GM19467 (cell line): ENCODE results near the gene MSGN1.
"Not testable (repeated sequence)": the region's sequence is repeated elsewhere in the genome, so short reads cannot be mapped to it uniquely, and the experiment has no call there.

Experiments used
- ATAC-seq: cut with Tn5 transposase; IDR thresholded peaks from one replicate; pipeline ENCODE4 v1.9.1; 2021; ENCODE audit warnings: mild to moderate bottlenecking, moderate library complexity; ENCODE audit not compliant: unreplicated experiment

MSGN1 gene

DNA sequence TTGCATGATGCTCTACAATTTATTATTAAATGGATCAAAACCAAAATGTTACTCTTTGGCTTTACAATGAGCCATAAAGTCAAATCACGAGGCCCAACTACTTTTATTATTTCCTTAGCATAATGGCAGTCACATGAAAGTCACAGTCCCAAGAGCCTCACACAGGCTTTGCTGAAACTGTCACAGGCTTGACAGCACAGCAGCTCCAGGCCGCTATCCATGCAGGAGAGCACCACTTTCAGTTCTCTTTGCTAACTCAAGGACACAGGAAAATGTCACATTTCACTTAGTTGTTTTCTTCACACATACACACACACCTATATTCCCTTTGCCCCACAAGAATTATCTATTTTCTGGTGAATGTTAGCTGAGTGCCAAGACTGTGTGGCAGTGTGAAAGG, 11.1 kb upstream of the MSGN1 start:
- ATAC-seq, result peak; percentile 37

DNA sequence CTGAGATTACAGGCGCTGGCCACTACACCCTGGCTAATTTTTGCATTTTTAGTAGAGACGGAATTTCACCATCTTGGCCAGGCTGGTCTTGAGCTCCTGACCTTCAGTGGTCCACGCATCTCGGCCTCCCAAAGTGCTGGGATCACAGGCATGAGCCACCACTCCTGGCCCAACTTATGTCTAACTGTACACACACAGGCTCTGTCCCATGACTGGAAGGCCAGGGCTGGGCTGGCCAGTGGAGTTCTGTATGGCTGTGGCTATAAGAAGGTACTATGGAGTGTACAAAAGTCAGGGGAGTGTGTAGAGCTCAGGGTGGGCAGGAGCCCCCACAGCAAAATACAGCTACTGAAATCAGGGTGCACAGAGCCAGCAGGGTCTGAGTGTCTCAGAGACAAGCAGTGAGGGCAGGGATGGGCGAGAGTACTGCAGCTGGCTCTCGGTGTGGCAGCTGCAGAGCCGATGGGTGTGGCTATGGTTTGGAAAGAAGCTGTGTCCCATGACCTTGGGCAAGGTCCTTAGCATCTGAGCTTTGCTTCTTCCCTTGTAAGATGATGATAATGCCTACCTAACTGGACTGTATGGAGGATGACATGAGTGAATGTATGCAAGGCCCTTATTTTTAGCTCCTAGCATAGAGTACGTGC, 10.4 kb upstream of the MSGN1 start:
- ATAC-seq, result no peak

DNA sequence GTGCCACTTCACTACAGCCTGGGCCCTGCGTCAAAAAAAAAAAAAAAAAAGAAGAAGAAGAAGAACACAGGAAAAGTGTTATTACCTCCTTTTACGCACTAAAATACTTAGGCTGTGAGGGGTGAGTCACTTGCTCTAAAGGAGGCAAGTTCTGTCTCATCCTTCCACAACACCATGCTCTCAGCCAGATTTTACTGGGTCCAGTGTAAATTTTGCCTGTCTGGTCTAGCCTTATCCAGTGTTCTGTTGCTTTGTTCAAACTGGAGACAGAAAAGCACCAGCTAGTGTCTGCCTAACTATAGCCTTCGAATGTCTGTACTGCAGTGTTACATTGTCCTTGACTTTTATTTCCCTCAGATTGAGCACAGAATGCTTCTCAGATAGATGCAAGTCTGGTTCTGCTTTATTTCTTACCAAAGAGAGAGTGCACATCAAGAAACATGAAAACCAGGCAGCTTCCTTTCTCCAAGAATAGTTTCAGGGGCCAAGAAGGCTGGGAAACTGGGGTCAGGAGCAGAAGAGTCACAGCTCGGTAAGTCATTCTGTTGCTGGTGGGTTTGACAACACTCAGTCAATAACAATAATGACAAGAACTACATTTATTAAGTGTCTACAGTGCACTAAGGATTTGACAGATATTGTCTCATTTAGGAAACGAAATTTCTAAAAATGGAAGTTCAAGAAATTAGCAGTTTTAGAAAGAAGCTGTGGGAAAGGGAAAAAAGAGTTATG, 3.1 kb upstream of the MSGN1 start:
- ATAC-seq, result peak; percentile 33

DNA sequence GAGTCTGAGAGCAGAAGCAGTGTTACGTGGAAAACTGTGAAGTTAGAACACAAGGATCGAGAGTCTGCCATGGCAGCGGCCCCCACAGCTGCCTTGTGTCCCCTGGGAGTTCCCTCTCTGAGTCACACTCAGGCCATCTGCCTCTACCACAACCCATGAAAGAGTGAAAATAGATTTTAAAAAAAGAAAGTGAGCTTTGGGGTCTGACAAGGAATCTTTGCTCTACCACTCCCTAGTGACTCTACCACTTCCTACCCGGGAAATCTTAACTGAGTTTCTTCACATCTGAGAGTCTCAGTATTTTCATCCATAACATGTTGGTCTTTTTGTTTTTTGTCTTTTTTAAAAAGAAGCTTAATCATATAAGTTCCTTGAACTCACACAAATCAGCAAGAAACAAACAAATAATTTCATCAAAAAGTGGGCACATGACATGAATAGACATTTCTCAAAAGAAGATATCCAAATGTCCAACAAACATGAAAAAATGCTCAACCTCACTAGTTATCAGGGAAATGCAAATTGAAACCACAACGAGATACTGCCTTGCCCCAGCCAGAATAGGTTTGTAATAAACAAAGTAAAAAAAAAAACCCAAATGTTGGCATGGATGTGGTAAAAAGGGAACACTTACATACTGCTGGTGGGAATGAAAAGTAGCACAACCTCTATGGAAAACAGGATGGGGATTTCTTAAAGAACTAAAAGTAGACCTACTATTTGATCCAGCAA, 2.4 kb upstream of the MSGN1 start:
- ATAC-seq, result peak; percentile 87

DNA sequence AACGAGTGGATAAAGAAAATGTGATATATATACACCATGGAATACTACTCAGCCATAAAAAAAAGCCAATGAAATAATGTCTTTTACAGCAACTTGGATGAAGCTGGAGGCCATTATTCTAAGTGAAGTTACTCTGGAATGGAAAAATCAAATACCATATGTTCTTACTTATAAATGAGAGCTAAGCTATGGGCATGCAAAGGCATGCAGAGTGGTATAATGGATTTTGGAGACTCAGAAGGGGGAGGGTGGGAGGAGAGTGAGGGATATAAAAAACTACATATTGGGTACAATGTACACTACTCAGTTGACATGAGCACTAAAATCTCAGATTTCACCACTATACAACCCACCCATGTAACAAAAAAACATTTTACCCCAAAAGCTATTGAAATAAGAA, 1.7 kb upstream of the MSGN1 start:
- ATAC-seq, result no peak

DNA sequence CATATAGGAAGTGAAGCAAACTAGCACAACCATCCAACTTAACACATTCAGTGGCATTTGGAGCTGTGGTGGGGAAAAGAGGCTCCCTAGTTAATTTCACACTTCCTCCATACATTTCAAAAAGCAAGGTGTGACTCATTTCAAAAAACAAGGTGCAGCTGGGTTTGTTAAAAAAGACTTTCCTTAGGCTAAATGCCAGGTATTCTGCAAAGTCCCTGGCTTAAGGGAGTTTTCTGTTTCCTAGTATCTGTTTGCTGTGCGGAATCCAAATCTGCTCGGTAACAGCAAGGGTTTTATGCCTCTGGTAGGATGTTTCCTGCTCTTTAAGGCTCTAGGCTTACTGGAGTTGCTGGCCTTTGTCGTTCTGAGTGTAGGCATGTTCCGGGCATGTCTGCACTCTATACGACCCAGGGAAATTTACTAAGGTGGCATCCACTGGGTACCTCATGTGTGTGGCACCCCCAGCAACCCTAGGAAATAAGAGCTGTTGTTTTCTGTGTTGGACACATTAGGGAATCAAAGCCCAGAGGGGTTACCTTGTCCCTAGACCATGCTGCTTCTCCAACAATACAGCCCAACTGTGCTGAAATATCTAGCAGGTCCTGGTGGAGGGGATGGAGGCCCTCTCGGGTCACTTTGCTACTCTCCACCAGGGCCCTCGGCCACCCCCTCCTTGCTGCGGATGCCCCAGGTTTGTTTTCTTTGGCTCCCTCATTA, 634 bp upstream of the MSGN1 start:
- ATAC-seq, result no peak

DNA sequence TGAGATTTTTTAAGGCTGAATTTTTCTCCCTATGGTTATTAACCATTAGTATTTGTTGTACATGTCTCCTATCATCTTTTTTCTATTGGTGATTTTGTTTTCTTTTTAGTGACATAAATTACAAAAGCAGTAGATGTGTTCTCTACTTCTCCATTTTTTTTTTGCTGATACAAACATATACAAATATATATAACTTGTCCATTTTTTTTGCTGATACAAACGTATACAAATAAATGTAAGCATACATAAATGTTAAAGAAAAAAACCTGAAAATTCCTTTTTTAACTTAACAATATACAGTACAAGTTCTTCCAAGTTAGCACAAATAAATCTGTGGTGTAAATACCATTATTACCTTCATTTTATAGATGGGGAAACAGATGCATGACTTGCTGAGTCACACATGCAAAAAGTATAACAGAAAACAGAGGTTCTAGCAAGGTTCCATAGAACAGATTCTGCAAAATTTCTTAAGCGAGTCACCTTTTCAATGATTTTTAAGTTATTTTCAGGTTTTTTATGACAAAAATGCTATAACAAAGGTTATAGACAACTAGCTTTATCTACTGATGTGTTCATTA, 2.1 kb downstream of the MSGN1 start:
- ATAC-seq, result no peak

DNA sequence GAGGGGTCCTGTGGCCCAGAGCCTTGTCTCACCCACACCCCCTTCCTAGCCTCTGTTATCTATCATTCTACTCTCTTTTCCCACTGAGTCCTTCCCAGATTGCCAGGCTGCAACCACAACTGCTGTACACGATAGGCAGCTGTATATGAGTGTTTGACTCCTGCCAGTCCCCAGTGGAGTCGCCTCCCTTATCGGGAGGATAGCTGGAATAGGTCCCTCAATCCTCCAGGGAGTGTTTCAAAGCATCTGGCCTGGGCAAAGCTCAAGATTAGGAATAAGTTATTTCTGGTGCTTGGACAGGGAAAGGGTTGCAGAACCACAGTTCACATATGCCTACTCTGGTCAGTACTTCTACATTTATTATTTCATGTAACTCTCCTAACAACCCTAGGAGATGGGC, 4.8 kb downstream of the MSGN1 start:
- no peak for ATAC-seq

DNA sequence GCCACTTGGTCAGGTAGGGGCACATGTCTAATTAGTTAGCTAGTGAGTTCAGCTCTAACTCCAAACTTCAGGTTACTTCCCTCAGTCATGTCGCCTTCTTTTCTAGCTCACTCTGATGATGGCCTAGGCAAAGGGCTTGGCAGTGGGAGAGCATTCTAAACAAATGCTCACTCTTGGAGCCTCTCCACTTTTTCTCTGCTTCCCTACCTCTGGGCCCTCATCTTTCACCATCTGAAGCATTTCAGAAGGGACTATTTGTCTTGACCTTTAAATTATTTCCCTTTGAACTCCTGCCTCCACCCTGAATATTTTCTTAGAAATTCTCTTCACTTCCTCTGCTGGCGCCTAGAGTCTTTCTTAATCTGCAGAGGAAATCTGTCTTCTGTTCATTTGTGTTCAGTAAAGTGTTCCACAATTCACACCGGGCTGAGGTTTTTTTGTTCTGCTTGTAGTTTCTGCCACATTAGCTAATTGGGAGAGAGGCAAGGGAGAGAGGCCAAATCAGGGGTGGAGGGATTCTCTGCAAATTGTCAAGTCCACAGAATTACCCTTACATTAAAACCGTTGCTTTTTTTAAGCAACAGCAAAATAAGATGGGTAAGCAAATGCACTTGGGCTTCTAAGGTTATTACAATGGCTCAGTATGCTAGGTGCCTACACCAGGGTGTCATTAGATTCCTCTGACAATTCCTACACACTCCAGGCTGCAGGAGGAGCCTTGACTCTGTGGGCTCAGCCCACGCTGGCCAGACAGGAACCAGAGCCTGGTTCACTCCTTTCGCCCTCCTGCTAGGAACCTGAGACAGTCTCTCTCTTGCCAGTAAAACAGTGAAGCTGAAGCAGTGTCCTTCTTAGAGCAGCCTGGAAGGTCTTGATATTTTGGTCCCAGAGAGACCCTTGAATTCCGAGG, 5.5 kb downstream of the MSGN1 start:
- peak; percentile 42 for ATAC-seq

DNA sequence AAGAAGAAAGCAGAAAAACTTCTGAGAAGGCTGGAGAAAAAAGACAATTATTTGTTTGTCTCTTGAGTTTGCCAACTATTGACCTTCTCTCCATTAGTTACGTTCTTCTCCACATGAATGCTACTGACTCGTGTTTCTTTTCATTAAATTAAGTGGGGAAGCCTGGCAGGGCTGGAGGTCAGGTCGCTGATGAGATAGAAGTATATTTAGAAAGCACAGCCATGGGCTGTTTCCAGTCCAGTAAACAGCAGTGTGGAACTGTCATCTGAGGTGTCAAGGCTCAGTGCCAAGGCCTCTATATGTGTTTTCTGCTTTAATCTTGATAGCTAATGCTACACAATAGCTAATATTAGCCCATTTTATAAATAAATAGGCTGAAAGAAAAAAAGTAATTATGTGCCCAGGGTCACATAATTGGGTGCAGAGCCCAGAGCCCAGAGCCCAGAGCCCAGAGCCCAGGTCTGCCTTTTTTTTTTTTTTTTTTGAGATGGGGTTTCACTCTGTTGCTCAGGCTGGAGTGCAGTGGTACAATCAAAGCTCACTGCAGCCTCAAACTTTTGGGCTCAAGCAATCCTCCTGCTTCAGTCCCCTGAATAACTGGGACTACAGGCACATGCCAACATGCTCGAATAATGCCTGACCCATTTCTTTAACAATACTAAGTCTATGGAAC, 6.3 kb downstream of the MSGN1 start:
- peak; percentile 35 for ATAC-seq

DNA sequence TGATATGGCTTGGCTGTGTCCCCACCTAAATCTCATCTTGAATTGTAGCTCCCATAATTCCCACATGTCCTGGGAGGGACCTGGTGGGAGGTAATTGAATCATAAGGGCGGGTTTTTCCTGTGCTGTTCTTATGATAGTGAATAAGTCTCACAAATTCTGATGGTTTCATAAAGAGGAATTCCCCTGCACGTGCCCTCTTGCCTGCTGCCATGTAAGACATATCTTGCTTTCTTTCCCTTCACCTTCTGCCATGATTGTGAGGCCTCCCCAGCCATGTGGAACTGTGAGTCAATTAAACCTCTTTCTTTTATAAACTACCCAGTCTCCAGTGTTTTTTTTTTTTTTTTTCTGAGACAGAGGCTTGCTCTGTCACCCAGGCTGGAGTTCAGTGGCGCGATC, 7.4 kb downstream of the MSGN1 start:
- ATAC-seq, result not testable (repeated sequence)

DNA sequence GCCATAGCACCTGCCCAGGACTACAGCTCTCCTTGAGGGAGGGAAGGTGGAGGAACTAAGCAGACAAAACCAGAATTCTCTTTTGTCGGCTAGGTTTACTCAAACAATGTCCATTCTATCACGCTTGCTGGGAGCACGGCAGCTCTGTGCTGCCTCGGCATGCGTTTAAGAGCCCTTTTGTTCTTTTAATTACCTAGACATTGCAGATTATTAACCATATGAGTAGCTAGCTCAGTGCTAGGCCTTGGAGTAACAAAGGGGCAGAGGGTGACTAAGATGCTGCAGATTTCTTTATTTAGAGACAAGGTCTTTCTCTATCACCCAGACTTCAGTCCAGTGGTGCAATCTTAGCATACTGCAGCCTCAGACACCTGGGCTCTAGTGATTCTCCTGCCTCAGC, 11.1 kb downstream of the MSGN1 start:
- no peak for ATAC-seq

DNA sequence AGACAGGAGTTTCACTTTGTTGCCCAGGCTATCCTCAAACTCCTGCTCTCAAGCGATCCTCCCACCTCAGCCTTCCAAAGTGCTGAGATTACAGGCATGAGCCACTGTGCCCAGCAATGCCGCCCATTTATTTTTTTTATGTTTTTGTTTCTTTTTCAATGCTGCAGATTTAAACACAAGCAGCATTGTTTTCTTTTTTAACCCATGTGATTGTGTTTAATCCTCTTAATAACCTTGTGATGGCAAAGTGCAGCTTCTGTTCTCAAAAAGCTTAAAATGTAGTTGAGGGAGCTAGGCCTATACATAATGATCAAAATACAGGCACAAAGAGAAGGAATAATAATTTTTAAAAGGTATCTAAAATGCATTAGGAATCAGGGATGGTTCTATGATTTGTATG, 11.5 kb downstream of the MSGN1 start:
- ATAC-seq, result no peak

DNA sequence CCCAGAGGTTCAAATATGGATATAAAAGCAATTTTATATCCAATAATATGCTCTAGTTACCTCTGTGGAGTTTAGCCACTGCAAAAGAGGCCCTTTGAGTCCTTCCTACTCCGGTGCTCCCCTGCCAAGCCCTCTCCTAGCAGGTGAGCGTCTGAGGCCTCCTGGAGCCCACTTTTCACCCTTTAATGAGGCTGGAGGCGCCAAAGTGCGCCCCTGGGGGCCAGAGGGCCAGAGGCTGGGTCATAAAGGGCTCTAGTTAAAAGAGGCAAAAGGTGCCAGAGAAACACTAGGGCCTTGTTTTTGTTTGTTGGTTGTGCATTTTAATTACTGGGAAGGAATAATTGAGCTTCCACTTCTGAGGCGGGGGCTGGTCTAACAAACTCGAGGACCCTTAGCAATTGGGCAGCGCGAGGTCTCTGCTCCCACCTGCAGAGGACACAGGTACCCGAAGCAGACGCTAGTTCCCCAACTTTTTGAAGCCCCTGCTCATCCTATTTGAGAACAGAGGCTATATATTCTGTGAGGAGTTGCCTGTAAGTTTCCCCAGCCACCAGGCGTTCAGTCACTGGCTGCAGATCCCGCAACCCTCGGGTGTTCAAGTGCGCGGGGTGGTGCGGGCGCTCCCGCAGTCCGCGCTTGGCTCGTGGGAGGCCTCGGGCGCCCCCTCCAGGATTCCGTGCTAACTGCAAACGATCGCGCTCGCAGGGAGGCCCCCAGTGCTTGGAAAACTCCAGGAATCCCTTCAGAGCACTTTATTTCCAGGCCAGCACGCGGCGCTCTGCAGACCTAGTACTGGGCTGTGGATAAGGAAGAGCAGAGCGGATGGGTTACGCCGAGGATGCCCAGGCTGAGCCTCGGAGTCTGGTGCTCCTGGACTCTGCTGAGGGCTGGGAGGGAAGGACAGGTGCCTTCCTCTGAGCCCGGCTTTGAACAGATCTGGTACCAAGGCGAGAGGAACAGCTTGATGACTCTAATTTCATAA, 14.1 kb downstream of the MSGN1 start:
- ATAC-seq, result peak; percentile 80

DNA sequence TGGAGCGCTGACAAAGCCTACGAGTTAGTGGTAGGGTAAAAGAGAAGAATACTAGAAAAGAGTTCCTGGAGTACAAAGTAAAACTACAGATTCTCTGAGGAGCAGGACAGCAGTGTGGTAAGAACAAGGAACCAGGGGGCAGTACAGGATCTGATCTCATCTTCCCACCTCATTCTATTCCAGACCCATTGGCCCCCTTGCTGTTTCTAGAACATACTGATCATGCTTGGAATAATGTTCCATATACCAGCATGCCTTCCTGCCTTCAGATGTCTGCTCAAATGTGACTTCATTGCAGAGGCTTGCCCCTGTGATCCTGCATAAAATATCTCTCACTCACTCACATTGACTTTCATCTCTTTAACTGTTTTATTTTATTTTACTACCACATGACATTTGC, 19.3 kb downstream of the MSGN1 start:
- ATAC-seq, result no peak

DNA sequence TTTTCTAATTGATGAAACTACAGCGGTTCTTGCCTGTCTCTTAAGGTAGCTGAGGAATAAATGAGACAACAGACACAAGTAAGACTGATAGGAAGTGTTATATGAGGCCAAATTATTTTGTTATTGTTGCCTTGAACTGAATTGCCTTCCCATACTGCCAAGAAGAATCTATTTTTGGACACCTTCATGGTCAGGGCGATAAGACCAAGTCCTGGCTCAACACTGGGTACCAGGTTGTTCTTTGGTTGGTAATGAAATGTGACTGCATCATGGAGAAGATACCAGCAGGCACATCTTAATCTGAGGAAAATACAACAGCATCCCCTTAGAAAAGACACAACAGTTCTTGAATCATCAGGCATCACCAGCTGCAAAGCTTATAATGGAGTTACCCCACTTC, 23.7 kb downstream of the MSGN1 start:
- ATAC-seq, result no peak

DNA sequence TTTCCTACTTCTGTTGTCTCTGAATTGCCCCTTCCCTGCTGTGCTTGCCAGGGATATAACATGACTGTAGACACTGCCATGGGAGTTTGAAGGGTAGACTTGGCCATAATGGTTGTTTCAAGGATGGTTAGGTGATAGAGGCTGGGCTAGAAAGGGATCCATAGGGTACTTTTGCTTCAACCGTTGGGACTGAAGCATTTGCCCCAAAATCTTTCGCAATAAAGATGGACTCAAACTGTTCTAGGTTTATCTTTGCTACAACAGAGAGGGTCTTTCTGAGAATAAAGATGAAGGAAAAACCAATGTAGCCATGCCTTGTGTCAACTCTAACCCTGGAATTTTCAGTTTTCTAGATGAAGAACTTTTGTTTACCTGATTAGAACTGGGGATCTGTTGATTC, 27.2 kb downstream of the MSGN1 start:
- no peak for ATAC-seq

DNA sequence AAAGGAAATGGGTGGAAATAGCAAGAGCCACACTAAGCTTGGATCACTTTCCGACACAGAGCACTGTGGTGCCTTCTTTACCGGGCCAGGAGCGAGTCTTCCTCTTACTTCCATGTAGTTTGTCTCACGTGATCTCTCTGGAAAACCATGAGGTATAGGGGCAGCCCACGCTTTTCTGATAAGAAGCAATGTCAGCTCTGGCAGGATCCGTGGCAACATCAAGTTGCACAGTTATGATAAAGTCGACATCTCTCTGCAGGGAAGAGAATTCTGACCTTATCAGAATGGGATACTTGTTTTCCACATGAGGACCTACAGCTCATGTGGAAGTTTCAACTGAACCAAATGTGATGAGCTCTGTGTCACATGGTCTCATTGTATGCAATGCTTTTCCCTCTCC, 29.5 kb downstream of the MSGN1 start:
- no peak for ATAC-seq
